Right ventricle myocardium superior (tissue), 1 donor: Measurements from ENCODE around the gene GALNT18. TPM values are rescaled to one million over a fixed set of nuclear protein-coding genes. Genes with fewer than 3 reads are reported as not detected.
A peak's percentile ranks its signal among the peaks of the same experiment; 100 is the strongest.

ENCODE experiments used
- ATAC-seq: fragments of 200-7000 bp; cut with Tn5 transposase; one replicate; pipeline ENCODE4 v1.9.1; 2020; ENCODE audit warnings: mild to moderate bottlenecking; ENCODE audit not compliant: poor library complexity
- DNase-seq: peaks from one replicate; pipeline ENCODE4 v3.0.0-alpha.2; 2020
- intact Hi-C: fragments of 100-400 bp; cut with DNase I; formaldehyde crosslinking; loops from one replicate; pipeline ENCODE4 v1.11.2; 2022
- total RNA-seq: library from RNA; stranded (reverse); fragmentation: NEBNext Ultra II Directional; extraction: Animal tissue kit (Norgen Biotek cat#: 25700); gene quantifications from one replicate; pipeline ENCODE4 v1.2.1, GENCODE V29; 2021
- donor health status: DM: no; HTN: yes; CAD: no; lungs with severe emphysema.

The GALNT18 gene
- total RNA-seq, 1 donor from 2014 or later: 24.5 TPM

GRCh38 chr11:11577932-11578911 is 43.6 kb downstream of the GALNT18 start:
- intact Hi-C loops: no loop called here
- DNase-seq (no peak), ATAC-seq (no peak)

GRCh38 chr11:11577251-11577855 is 44.5 kb downstream of the GALNT18 start:
- intact Hi-C loops: no loop called here
- ATAC-seq (no peak), DNase-seq (no peak)

GRCh38 chr11:11574373-11575287 is 47.2 kb downstream of the GALNT18 start:
- no peak for ATAC-seq
- intact Hi-C loops: no loop called here
- DNase-seq: no peak

GRCh38 chr11:11572386-11572785 is 49.4 kb downstream of the GALNT18 start:
- no peak for ATAC-seq
- intact Hi-C loops: no loop called here

GRCh38 chr11:11571893-11572292 is 49.9 kb downstream of the GALNT18 start:
- intact Hi-C loops: no loop called here
- DNase-seq (no peak), ATAC-seq (no peak)

More at GRCh38 chr11:11572386-11572785, 49.4 kb downstream of the GALNT18 start:
- no peak for DNase-seq

- intact Hi-C loops: no loop called here
- ATAC-seq (no peak), DNase-seq (no peak)
Observed at GRCh38 chr11:11570823-11571222, 51.0 kb downstream of the GALNT18 start.

- peak; percentile 79 for ATAC-seq
Observed at GRCh38 chr11:11569936-11570491, 51.8 kb downstream of the GALNT18 start.

GRCh38 chr11:11568651-11569229 is 53.1 kb downstream of the GALNT18 start:
- no peak for DNase-seq
- ATAC-seq: no peak

More at GRCh38 chr11:11569936-11570491, 51.8 kb downstream of the GALNT18 start:
- peak; percentile 86 for DNase-seq
- intact Hi-C loops: no loop called here

GRCh38 chr11:11567936-11568650 is 53.7 kb downstream of the GALNT18 start:
- DNase-seq: no peak
- intact Hi-C loops: no loop called here
- ATAC-seq: no peak

More at GRCh38 chr11:11568651-11569229, 53.1 kb downstream of the GALNT18 start:
- intact Hi-C loops: no loop called here

- intact Hi-C loops: no loop called here
Observed at GRCh38 chr11:11565636-11566035, 56.2 kb downstream of the GALNT18 start.

GRCh38 chr11:11563200-11563975 is 58.4 kb downstream of the GALNT18 start:
- no peak for ATAC-seq
- DNase-seq: no peak
- intact Hi-C loops: no loop called here

More at GRCh38 chr11:11565636-11566035, 56.2 kb downstream of the GALNT18 start:
- ATAC-seq (no peak), DNase-seq (no peak)

GRCh38 chr11:11561991-11562390 is 59.8 kb downstream of the GALNT18 start:
- ATAC-seq (no peak), DNase-seq (no peak)
- intact Hi-C loops: no loop called here

- intact Hi-C loops: no loop called here
- DNase-seq (no peak), ATAC-seq (no peak)
Observed at GRCh38 chr11:11558826-11559225, 63.0 kb downstream of the GALNT18 start.

GRCh38 chr11:11558396-11558795 is 63.4 kb downstream of the GALNT18 start:
- no peak for DNase-seq
- peak; percentile 34 for ATAC-seq
- intact Hi-C loops: no loop called here

GRCh38 chr11:11555208-11555607 is 66.6 kb downstream of the GALNT18 start:
- intact Hi-C loops: no loop called here
- peak; percentile 82 for ATAC-seq
- DNase-seq: peak; percentile 78

- intact Hi-C loops: no loop called here
- peak; percentile 36 for ATAC-seq
Observed at GRCh38 chr11:11553573-11553972, 68.2 kb downstream of the GALNT18 start.

More at GRCh38 chr11:11553573-11553972, 68.2 kb downstream of the GALNT18 start:
- DNase-seq: peak; percentile 56
